ENCODE measurements around the gene SLC18B1.
A peak's percentile ranks its signal among the peaks of the same experiment; 100 is the strongest.
"Not testable (repeated sequence)": the region's sequence is repeated elsewhere in the genome, so short reads cannot be mapped to it uniquely, and the experiment has no call there.

SLC18B1 gene

GRCh38 chr6:132790450-132790849, 8.0 kb downstream of the SLC18B1 start:
- no peak overlapping the region for H3K9ac ChIP-seq (ENCODE audit: low read depth, low read length)
- no peaks in the 10 kb centered on the region for H3K4me1 ChIP-seq (ENCODE audit: control insufficient read depth, insufficient read depth, low read length)
- H3K9me3 ChIP-seq (ENCODE audit: control insufficient read depth, insufficient read depth, low read length), result no peaks in the 10 kb centered on the region
- no peak overlapping the region for H3K4me3 ChIP-seq (ENCODE audit: low read depth, low read length)
- no peaks in the 10 kb centered on the region for H3K36me3 ChIP-seq (ENCODE audit: control insufficient read depth, insufficient read depth, low read length)
- no peaks in the 10 kb centered on the region for H3K27me3 ChIP-seq (ENCODE audit: control insufficient read depth, insufficient read depth, low read length)

DNA sequence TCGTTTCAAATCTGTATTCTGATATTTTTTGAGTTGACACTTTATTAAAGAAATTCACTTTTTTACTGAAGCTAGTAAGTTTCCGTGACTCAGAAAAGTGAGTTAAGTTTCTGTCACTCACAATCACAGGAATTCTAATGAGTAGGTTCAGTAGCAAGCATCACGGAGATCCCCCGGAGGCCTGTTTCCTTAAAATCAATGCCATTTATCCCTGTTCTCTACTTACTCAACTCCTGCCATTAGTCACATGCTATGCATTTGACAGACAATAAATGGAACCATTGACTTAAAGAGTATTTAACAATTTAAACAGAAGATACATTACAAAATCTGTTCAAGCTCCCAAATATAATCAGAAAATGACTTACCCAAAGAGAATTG, 9.1 kb downstream of the SLC18B1 start:
- H3K4me1 ChIP-seq (ENCODE audit: control insufficient read depth, insufficient read depth, low read length), result no peaks in the 10 kb centered on the region
- H3K27me3 ChIP-seq (ENCODE audit: control insufficient read depth, insufficient read depth, low read length), result no peaks in the 10 kb centered on the region
- H3K36me3 ChIP-seq (ENCODE audit: control insufficient read depth, insufficient read depth, low read length), result no peaks in the 10 kb centered on the region
- H3K9ac ChIP-seq (ENCODE audit: low read depth, low read length), result no peak overlapping the region
- H3K9me3 ChIP-seq (ENCODE audit: control insufficient read depth, insufficient read depth, low read length), result no peaks in the 10 kb centered on the region
- no peak overlapping the region for H3K4me3 ChIP-seq (ENCODE audit: low read depth, low read length)

GRCh38 chr6:132788658-132789395, 9.6 kb downstream of the SLC18B1 start:
- Histone ChIP-seq H3K27me3 (ENCODE audit: control insufficient read depth, insufficient read depth, low read length) (no peaks in the 10 kb centered on the region), H3K9ac (ENCODE audit: low read depth, low read length) (no peak overlapping the region), H3K36me3 (ENCODE audit: control insufficient read depth, insufficient read depth, low read length) (no peaks in the 10 kb centered on the region), H3K4me3 (ENCODE audit: low read depth, low read length) (no peak overlapping the region), H3K9me3 (ENCODE audit: control insufficient read depth, insufficient read depth, low read length) (no peaks in the 10 kb centered on the region), H3K4me1 (ENCODE audit: control insufficient read depth, insufficient read depth, low read length) (no peaks in the 10 kb centered on the region)

DNA sequence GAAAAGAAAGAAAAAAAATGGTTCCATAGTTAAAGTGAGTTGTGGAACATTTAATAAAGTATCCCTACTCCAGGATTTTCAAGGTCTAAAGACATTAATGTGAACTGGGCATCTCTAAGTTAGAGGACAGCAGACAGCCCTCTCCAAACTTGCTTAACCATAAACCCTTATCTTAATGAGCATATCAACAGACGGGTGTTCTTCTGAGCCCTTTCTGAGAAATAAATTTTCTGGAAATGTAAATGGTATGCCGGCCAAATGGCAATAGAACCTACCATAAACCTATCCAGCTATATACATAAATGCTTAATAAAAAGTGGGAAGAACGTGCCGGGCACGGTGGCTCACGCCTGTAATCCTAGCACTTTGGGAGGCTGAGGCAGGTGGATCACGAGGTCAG, 12.5 kb downstream of the SLC18B1 start:
- no peaks in the 10 kb centered on the region for H3K4me1 ChIP-seq (ENCODE audit: control insufficient read depth, insufficient read depth, low read length)
- no peaks in the 10 kb centered on the region for H3K36me3 ChIP-seq (ENCODE audit: control insufficient read depth, insufficient read depth, low read length)
- H3K9me3 ChIP-seq (ENCODE audit: control insufficient read depth, insufficient read depth, low read length), result no peaks in the 10 kb centered on the region
- no peaks in the 10 kb centered on the region for H3K27me3 ChIP-seq (ENCODE audit: control insufficient read depth, insufficient read depth, low read length)
- no peak overlapping the region for H3K4me3 ChIP-seq (ENCODE audit: low read depth, low read length)
- H3K9ac ChIP-seq (ENCODE audit: low read depth, low read length), result no peak overlapping the region

DNA sequence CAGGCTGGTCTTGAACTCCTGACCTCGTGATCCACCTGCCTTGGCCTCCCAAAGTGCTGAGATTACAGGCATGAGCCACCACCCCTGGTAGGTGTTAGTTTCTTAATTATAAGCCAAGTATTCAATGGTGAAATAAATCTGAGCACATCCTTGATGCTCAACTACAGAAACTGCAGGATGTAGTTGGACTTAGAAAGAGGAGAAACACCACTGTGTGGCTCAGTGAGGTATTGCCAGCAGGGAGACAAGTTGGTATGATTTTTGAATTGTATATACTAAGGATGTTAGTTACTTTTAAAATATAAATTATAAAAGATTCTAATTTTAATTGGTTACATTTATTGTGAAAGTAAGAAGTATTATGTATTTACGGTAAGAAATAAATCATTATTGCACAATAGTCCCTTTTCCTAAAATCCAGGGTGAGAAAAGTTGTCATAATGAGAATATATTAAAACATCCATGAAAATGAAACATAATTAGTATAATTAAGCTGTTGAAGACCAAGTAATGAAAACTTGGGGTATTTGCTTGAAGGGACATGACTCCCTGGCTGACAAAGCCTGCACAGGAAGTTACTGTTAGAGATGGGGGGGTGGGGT, 17.6 kb downstream of the SLC18B1 start:
- peaks cover 4% of the 10 kb centered on the region for H3K36me3 ChIP-seq (ENCODE audit: control insufficient read depth, insufficient read depth, low read length)
- H3K9ac ChIP-seq (ENCODE audit: low read depth, low read length), result no peak overlapping the region
- no peaks in the 10 kb centered on the region for H3K27me3 ChIP-seq (ENCODE audit: control insufficient read depth, insufficient read depth, low read length)
- no peak overlapping the region for H3K4me3 ChIP-seq (ENCODE audit: low read depth, low read length)
- no peaks in the 10 kb centered on the region for H3K4me1 ChIP-seq (ENCODE audit: control insufficient read depth, insufficient read depth, low read length)
- H3K9me3 ChIP-seq (ENCODE audit: control insufficient read depth, insufficient read depth, low read length), result no peaks in the 10 kb centered on the region

DNA sequence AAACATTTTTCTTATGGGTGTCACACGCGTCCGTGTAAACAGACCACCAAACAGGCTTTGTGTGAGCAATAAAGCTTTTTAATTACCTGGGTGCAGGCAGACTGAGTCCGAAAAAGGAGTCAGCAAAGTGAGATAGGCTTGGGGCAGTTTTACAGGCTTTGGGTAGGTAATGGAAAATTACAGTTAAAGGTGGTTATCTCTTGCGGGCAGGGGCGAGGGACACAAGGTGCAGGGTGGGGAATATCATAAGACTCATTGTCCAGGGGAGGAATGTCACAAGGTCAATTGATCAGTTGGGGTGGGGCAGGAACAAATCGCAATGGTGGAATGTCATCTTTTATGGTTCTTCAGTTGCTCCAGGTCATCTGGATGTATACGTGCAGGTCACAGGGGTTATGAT, 20.6 kb downstream of the SLC18B1 start:
- not testable (repeated sequence) for H3K36me3 ChIP-seq (ENCODE audit: control insufficient read depth, insufficient read depth, low read length); H3K27me3 ChIP-seq (ENCODE audit: control insufficient read depth, insufficient read depth, low read length); H3K4me1 ChIP-seq (ENCODE audit: control insufficient read depth, insufficient read depth, low read length); H3K4me3 ChIP-seq (ENCODE audit: low read depth, low read length); H3K9ac ChIP-seq (ENCODE audit: low read depth, low read length); H3K9me3 ChIP-seq (ENCODE audit: control insufficient read depth, insufficient read depth, low read length)

GRCh38 chr6:132768051-132768517, 30.4 kb downstream of the SLC18B1 start:
- Histone ChIP-seq H3K9me3 (ENCODE audit: control insufficient read depth, insufficient read depth, low read length) (no peaks in the 10 kb centered on the region), H3K36me3 (ENCODE audit: control insufficient read depth, insufficient read depth, low read length) (no peaks in the 10 kb centered on the region), H3K4me3 (ENCODE audit: low read depth, low read length) (peak overlapping the region; percentile 48), H3K4me1 (ENCODE audit: control insufficient read depth, insufficient read depth, low read length) (no peaks in the 10 kb centered on the region), H3K27me3 (ENCODE audit: control insufficient read depth, insufficient read depth, low read length) (no peaks in the 10 kb centered on the region), H3K9ac (ENCODE audit: low read depth, low read length) (peak overlapping the region; percentile 38)

DNA sequence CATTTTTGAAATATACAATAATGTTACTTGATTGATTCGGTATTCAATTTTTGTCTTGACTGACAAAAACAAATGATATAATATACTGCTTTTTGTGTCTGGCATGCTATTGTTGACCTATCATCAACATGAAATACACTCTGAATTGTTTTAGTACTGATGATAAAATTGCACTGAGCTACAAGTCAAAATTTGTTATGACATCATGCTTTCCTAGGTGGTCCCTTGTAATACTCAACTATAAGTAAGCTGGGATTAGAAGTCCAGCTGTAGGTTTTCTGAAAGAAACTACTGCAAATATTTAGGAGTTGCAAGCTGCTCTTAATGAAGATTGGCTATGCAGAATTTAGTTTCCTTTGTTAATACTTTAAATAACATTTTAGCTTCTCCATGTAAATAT, 32.9 kb downstream of the SLC18B1 start:
- Histone ChIP-seq H3K4me1 (ENCODE audit: control insufficient read depth, insufficient read depth, low read length) (no peaks in the 10 kb centered on the region), H3K27me3 (ENCODE audit: control insufficient read depth, insufficient read depth, low read length) (no peaks in the 10 kb centered on the region), H3K4me3 (ENCODE audit: low read depth, low read length) (no peak overlapping the region), H3K9me3 (ENCODE audit: control insufficient read depth, insufficient read depth, low read length) (no peaks in the 10 kb centered on the region), H3K9ac (ENCODE audit: low read depth, low read length) (no peak overlapping the region), H3K36me3 (ENCODE audit: control insufficient read depth, insufficient read depth, low read length) (no peaks in the 10 kb centered on the region)

GRCh38 chr6:132764370-132764769, 34.1 kb downstream of the SLC18B1 start:
- Histone ChIP-seq H3K4me3 (ENCODE audit: low read depth, low read length) (no peak overlapping the region), H3K27me3 (ENCODE audit: control insufficient read depth, insufficient read depth, low read length) (no peaks in the 10 kb centered on the region), H3K9ac (ENCODE audit: low read depth, low read length) (no peak overlapping the region), H3K4me1 (ENCODE audit: control insufficient read depth, insufficient read depth, low read length) (no peaks in the 10 kb centered on the region), H3K36me3 (ENCODE audit: control insufficient read depth, insufficient read depth, low read length) (no peaks in the 10 kb centered on the region), H3K9me3 (ENCODE audit: control insufficient read depth, insufficient read depth, low read length) (no peaks in the 10 kb centered on the region)

- Histone ChIP-seq H3K9me3 (ENCODE audit: control insufficient read depth, insufficient read depth, low read length) (no peaks in the 10 kb centered on the region), H3K4me3 (ENCODE audit: low read depth, low read length) (no peak overlapping the region), H3K27me3 (ENCODE audit: control insufficient read depth, insufficient read depth, low read length) (no peaks in the 10 kb centered on the region), H3K9ac (ENCODE audit: low read depth, low read length) (no peak overlapping the region), H3K4me1 (ENCODE audit: control insufficient read depth, insufficient read depth, low read length) (no peaks in the 10 kb centered on the region), H3K36me3 (ENCODE audit: control insufficient read depth, insufficient read depth, low read length) (no peaks in the 10 kb centered on the region)
These were observed 35.2 kb downstream of the SLC18B1 start for GRCh38 chr6:132763269-132763668.

GRCh38 chr6:132760256-132760655, 38.2 kb downstream of the SLC18B1 start:
- H3K4me1 ChIP-seq (ENCODE audit: control insufficient read depth, insufficient read depth, low read length), result no peaks in the 10 kb centered on the region
- H3K9me3 ChIP-seq (ENCODE audit: control insufficient read depth, insufficient read depth, low read length), result no peaks in the 10 kb centered on the region
- no peaks in the 10 kb centered on the region for H3K27me3 ChIP-seq (ENCODE audit: control insufficient read depth, insufficient read depth, low read length)
- no peak overlapping the region for H3K9ac ChIP-seq (ENCODE audit: low read depth, low read length)
- no peaks in the 10 kb centered on the region for H3K36me3 ChIP-seq (ENCODE audit: control insufficient read depth, insufficient read depth, low read length)
- H3K4me3 ChIP-seq (ENCODE audit: low read depth, low read length), result no peak overlapping the region

GRCh38 chr6:132758689-132759088, 39.7 kb downstream of the SLC18B1 start:
- no peaks in the 10 kb centered on the region for H3K9me3 ChIP-seq (ENCODE audit: control insufficient read depth, insufficient read depth, low read length)
- H3K4me1 ChIP-seq (ENCODE audit: control insufficient read depth, insufficient read depth, low read length), result no peaks in the 10 kb centered on the region
- H3K36me3 ChIP-seq (ENCODE audit: control insufficient read depth, insufficient read depth, low read length), result no peaks in the 10 kb centered on the region
- no peak overlapping the region for H3K9ac ChIP-seq (ENCODE audit: low read depth, low read length)
- no peak overlapping the region for H3K4me3 ChIP-seq (ENCODE audit: low read depth, low read length)
- no peaks in the 10 kb centered on the region for H3K27me3 ChIP-seq (ENCODE audit: control insufficient read depth, insufficient read depth, low read length)

All from iPS-15b (cell line).